Stimulated activated CD4-positive, alpha-beta T cell treated with anti-CD3 and anti-CD28 coated beads, Interleukin-4, amount 100 ng/mL, for 4 hours (primary cell): ENCODE data around the gene LPP.
A peak's percentile ranks its signal among the peaks of the same experiment; 100 is the strongest.

Source experiments
- DNase-seq, 2 experiments: peaks; one replicate each; pipeline ENCODE4 v3.0.0-alpha.2; 2020

Gene LPP

GRCh38 chr3:188170461-188171459 is 16.8 kb downstream of the LPP start:
- peak; percentile 51 to 66 for DNase-seq

DNA sequence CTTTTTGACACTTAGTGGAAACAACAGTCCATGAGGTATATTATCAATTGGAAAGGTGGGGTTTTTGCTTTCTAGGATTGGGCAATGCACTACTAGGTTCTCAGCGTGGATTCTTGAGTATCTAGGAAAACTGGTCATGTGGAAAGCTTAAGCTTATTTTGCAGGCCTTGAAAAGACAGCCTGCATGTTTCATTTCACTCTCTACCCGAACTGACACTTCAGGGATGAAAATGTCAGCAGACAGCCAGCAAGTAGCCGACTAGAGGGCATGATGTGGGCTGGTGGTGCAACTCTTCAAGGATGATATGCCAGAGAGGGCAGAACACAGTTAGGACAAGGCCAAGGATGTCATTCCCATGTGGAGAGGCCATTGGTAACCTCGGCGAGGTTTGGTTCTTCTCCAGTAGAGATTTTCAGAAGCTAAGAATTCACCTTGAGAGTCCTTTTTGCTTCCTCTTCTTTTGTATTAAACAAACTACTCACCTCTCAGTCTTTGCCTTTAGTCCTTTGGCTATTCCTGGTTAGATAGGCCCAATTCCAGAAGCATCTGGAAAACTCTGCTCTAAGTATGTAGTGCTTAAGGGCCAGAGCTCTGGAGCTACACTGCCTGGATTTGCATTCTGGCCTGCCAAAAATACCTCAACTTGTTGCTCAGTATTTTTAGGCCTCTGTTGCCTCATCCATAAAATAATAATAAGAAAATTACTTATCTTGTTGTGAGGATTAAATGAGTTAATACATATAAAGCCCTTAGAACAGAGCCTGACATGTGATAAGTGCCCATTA is 17.9 kb downstream of the LPP start:
- no peak for DNase-seq

- no peak for DNase-seq
Observed at GRCh38 chr3:188174317-188175044, 20.5 kb downstream of the LPP start.

DNA sequence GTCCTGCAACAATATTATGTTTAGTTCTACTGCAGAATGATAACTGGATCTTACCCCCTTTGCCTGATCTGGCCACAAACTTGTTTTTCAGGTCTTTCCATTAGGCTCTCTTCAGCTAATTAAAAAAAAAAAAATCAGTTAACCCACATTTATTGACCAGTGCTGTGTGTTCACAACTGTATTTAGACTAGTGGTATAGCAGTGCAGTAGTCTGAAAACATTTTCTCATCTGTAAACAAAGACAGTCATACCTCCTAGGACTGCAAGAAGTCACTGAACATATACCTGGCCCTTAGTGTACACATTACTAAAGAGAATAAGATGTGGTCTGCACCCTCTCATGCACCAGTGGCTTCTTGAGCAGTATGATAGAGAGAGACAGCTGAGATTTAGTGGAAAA is 22.5 kb downstream of the LPP start:
- no peak for DNase-seq

DNA sequence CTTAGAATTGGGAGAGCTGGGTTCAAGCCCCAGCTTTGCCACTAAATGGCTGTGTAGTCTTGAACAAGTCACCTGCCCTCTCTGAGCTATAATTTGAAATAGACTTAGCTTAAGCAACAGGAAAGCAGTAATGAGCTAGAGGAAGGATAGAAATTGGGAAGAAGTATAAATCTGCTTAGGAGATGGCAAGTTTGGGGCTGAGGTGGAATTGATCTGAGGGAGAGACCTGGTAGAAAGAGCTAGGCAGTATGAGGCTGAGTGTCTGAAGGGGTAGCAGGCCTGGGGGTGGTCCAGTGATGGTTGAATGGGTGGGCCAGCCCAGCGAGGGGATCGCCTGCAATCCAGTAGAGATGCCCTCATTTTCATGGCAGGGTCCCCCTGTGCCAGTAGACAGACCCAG is 22.9 kb downstream of the LPP start:
- DNase-seq, result no peak

- DNase-seq, result no peak
Observed at GRCh38 chr3:188177721-188178120, 23.8 kb downstream of the LPP start.

DNA sequence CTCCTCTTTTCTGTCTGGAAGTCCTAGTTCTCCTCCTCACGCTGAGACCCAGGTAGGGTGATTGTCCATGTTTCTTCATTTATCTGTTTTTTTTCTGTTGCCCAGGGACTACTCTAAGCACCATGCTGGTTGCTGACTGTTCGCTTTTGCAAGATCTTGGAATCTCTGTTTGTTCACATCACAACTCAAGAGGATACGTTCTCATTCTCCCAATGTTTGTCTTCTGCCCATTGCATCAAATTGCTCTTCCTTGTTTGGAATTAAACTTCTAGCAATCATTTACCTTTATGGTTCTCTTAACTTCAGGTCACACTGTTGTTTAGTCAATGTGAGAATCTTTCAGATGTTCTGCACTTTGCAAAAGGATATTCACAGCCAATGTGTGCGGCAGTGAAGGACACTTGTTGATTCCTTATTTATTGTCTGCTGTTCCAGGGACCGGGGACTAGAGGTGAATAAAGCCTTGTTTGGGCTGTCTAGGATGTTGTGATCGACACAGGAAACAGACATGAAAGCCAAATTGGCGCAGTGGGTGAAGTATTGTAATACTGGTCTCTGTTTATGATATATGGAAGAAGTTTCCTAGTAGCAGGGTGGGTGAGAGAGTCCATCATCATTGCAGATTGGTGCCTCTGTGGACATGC is 24.5 kb downstream of the LPP start:
- no peak for DNase-seq

GRCh38 chr3:188179006-188179966 is 25.3 kb downstream of the LPP start:
- no peak for DNase-seq

DNA sequence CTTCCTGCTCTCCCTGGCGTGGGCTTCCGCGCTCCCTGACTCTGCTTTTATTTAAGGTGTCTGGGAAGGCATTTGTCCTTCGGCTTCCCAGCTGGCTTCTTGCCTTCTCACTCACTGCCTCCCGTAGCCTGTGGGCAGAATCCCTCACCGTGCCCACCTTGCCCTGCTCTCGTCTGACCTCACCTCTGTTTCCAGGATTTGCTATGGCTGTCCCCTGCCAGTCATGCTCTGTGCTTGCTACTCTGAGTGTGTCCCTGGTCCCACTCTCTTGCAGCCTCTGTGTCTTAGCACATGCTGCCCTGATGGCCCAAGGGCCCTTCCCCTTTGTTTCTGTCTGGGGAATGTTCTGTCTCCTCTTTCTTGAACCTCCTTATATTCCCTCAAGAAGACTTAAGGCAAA is 26.2 kb downstream of the LPP start:
- no peak for DNase-seq

- DNase-seq, result no peak
Observed at GRCh38 chr3:188183452-188183851, 29.5 kb downstream of the LPP start.

DNA sequence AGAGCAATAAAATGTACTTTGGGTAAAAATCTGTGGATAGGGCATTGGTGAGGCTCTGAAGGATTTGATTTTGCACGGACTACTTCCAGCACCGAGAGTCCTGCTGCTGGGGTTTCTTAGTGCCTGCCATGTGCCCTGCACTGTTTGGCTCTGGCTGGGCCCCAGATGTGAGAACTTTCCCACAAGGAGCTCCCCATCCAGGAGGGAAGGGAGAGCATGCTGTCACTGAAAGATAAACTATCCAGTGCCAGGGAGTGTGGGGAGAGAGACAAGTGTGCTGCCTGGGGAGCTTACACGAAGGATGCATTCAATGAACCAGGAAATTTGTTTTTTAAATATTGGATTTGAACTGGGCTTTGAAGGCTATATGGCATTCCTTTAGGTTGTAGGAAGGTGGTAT is 30.2 kb downstream of the LPP start:
- DNase-seq, result no peak

GRCh38 chr3:188184649-188185048 is 30.7 kb downstream of the LPP start:
- no peak for DNase-seq

DNA sequence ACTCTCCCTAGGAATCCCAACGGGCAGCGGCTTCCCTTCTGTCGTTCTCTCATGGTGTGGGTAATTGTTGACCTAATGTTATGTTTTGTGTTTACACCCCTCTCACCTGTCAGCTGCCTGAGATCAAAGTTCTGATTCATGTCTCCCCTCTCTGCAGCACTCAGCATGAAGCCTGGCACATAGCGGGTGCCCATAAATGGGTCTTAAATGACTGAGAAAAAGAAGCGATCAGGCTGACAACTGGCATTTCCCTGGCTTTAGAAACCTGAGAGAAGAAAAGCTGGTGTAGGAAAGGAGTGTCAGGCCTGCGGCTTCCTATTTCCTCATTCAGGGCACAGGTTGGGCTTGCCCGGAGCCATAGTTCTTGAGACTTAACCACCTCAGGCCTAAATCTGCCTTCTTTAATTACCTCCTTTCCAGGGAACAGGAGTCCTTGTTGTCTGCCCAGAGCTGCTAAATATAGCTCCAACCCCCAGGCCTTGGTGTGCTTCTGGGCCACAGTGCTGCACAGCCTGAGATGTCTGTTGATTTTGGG is 31.8 kb downstream of the LPP start:
- DNase-seq, result no peak

- DNase-seq, result no peak
Observed at GRCh38 chr3:188187053-188187452, 33.1 kb downstream of the LPP start.

DNA sequence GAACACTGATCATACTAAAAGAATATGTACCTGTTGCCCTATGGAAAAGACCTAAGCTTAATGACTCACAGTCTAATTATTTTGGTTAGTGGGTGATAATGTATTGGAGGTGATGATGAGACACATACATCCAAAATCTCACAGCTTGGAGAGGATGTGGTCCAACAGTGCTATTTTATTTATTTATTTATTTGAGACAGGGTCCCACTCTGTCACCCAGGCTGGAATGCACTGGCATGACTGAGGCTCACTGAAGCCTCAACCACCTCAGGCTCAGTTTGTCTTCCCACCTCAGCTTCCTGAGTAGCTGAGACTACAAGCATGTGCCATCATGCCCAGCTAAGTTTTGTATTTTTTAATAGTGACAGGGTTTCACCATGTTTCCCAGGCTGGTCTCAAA is 35.0 kb downstream of the LPP start:
- no peak for DNase-seq

GRCh38 chr3:188191460-188191859 is 37.5 kb downstream of the LPP start:
- no peak for DNase-seq

DNA sequence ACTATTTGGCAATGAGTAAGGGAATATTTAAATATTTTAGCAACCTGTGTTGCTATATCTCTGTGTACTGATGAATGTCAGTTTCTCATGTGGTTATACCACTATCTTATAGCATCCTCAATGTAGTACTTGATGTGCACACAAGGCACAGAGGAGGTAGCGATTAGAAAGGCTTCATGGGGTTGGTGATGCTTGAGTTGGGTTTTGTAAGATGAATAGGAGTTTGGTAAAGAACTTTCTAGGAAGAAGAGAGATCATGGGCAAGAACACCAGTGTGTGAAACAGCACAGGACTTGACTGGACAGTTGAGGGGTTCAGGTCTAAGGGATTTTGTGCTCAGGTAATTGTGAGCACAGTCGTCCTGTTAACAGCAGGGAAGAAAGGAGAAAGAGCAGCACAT is 38.1 kb downstream of the LPP start:
- no peak for DNase-seq

- no peak for DNase-seq
Observed at GRCh38 chr3:188194332-188194731, 40.4 kb downstream of the LPP start.

DNA sequence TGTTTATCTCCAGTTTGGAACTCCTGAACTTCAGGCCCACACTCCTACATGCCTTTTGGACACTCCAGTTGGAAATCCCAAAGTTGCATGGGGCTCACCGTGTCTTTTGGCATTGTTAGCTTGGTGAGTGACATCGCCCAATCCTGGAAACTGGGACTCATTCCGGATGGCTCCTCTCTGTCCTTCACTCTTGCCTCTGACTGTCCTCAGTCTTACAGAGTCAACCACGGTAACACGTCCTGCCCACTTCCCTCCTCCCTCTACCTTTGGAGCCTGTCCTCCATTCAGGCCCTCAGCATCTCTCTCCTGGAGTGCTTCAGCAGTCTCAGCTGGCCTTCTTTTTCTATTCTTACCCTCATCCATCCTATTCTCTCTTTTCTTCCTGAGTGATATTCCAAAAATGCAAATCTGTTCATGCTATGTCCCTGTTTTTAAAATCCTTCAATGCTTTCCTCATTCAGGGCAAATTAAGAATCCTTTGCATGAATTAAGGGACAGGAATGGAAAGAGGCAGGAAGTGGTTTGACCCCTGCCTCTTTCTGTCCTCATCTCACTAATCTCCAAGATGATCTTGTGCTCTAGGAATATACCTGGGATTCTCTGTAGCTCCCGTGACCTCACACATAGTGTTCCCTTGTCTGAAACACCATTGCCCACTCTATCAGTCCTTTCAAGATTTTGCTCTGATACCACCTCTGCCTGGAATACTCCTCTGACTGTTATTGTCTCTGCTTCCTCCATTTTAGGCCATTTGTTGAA is 42.5 kb downstream of the LPP start:
- no peak for DNase-seq

DNA sequence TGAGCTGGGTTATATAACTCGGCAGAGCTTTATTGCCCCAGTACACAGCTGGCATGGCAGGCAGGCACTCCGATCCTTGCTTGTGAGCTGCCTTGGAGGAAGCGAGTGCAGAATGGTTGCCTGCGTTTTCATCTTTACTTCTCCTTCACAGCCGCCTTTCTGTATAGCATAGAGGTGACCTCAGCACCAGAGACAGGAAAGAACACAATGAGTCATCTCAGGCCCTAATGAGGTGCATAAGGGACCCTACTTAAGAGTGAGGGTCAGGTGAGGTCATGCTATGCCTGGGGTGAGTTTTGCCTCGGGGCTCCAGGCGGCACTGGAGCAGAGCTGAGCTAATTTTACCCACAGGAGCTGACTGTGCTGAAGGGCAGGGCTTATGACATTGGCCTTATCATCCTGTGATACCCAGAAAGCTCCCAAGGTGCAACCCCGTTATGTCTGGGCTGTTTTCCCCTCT is 43.5 kb downstream of the LPP start:
- DNase-seq, result no peak
